HCT116 (cell line): ENCODE results near the gene UPF1. TPM values are rescaled to one million over a fixed set of nuclear protein-coding genes. Genes with fewer than 3 reads are reported as not detected.

ENCODE experiments used
- ATAC-seq: fragments of 200-7000 bp; cut with Tn5 transposase; 2 replicates; pipeline ENCODE4 v1.9.1; 2020; ENCODE audit warnings: mild to moderate bottlenecking, moderate library complexity
- BruUV-seq: library from RNA; stranded (reverse); fragments of 400-500 nt; replicated peaks from 2 replicates; lab custom pipeline; 2021; lab: Mats Ljungman, UMichigan
- CTCF ChIA-PET: fragments of 300-600 bp; sonication (Branson Sonifier 250); formaldehyde crosslinking; loops from one replicate; lab custom pipeline; 2021; ENCODE audit warnings: antibody characterized with exemption; lab: Charles Lee
- POLR2A ChIA-PET: fragments of 300-600, 350-600 bp; sonication (Branson Sonifier 250); formaldehyde crosslinking; loops from one replicate; lab custom pipeline; 2021; ENCODE audit warnings: antibody characterized with exemption; lab: Charles Lee
- RAD21 ChIA-PET, 2 experiments: fragments of 300-600 bp; sonication (Branson Sonifier 250); formaldehyde crosslinking; loops; one replicate each; lab custom pipeline; 2023; ENCODE audit warnings: low total read pairs in 2 of 2; ENCODE audit not compliant: uncharacterized antibody in 2 of 2, unreplicated experiment in 2 of 2, low non-redundant PET in 1 of 2; lab: Charles Lee
- DNase-seq: peaks from one replicate; pipeline ENCODE4 v3.0.0-alpha.2; 2010; ENCODE audit warnings: low read depth, low spot score
- H2AFZ ChIP-seq: fragments of 200-600 bp; shearing (Covaris generic), sonication (generic); 2 replicates; pipeline ENCODE4 v1.6.1; 2017; ENCODE audit warnings: low read depth, mixed run types, mixed read lengths, antibody characterized with exemption, low read length; ENCODE audit not compliant: poor library complexity, severe bottlenecking
- H3K27ac ChIP-seq: 2 replicates; pipeline ENCODE4 v1.5.1; 2012; ENCODE audit warnings: low read depth, low read length
- H3K27me3 ChIP-seq: fragments of 200-600 bp; sonication (generic); 2 replicates; pipeline ENCODE4 v1.6.1; 2016; ENCODE audit warnings: mixed run types, low read length, mixed read lengths; ENCODE audit not compliant: insufficient read depth
- H3K36me3 ChIP-seq, 2 experiments: fragments of 200-500 bp in 1 of 2; fragments of 200-600 bp in 1 of 2; sonication (Bioruptor generic) in 1 of 2; sonication (generic) in 1 of 2; 2 replicates each; pipeline versions ENCODE4 v1.5.1 to v1.6.1; 2014 to 2016; ENCODE audit warnings: low read length in 2 of 2, inconsistent platforms in 1 of 2, mixed read lengths in 1 of 2, mixed run types in 1 of 2; ENCODE audit not compliant: insufficient read depth in 2 of 2, control insufficient read depth in 1 of 2
- H3K4me1 ChIP-seq, 2 experiments: fragments of 200-600 bp in 1 of 2; sonication (generic) in 1 of 2; 2 replicates each; pipeline versions ENCODE4 v1.5.1 to v1.6.1; 2012 to 2017; ENCODE audit warnings: low read length in 2 of 2, inconsistent platforms in 1 of 2, mild to moderate bottlenecking in 1 of 2, mixed read lengths in 1 of 2, mixed run types in 1 of 2, moderate library complexity in 1 of 2; ENCODE audit not compliant: insufficient read depth in 2 of 2, control insufficient read depth in 1 of 2
- H3K4me2 ChIP-seq: fragments of 200-600 bp; sonication (generic); 2 replicates; pipeline ENCODE4 v1.6.1; 2017; ENCODE audit warnings: mixed run types, low read length, mixed read lengths
- H3K4me3 ChIP-seq, 2 experiments: fragments of 200-600 bp in 1 of 2; sonication (generic) in 1 of 2; replicated peaks in 1 of 2; 2 replicates each; pipeline ENCODE4 v1.5.1; 2011 to 2016; ENCODE audit warnings: low read length in 2 of 2, control low read depth in 1 of 2, low read depth in 1 of 2, mild to moderate bottlenecking in 1 of 2, mixed read lengths in 1 of 2, mixed run types in 1 of 2
- H3K79me2 ChIP-seq: fragments of 200-600 bp; sonication (generic); 2 replicates; pipeline ENCODE4 v1.6.1; 2017; ENCODE audit warnings: mild to moderate bottlenecking, mixed run types, low read length, moderate library complexity, mixed read lengths; ENCODE audit not compliant: insufficient read depth
- H3K9ac ChIP-seq: fragments of 200-600 bp; sonication (generic); 2 replicates; pipeline ENCODE4 v1.6.1; 2016; ENCODE audit warnings: low read length, mixed read lengths
- H3K9me2 ChIP-seq: fragments of 200-600 bp; sonication (generic), shearing (Covaris generic); 2 replicates; pipeline ENCODE4 v1.6.1; 2017; ENCODE audit warnings: mixed run types, mild to moderate bottlenecking, moderate library complexity; ENCODE audit not compliant: insufficient read depth
- H3K9me3 ChIP-seq, 2 experiments: fragments of 200-500 bp in 1 of 2; fragments of 200-600 bp in 1 of 2; sonication (Bioruptor generic) in 1 of 2; sonication (generic) in 1 of 2; 2 replicates each; pipeline ENCODE4 v1.6.1; 2014 to 2017; ENCODE audit warnings: low read length in 2 of 2, mixed read lengths in 2 of 2, inconsistent platforms in 1 of 2, low read depth in 1 of 2, mild to moderate bottlenecking in 1 of 2, mixed run types in 1 of 2, moderate library complexity in 1 of 2; ENCODE audit not compliant: control insufficient read depth in 1 of 2, insufficient read depth in 1 of 2
- H4K20me1 ChIP-seq: fragments of 200-600 bp; sonication (generic), shearing (Covaris generic); 2 replicates; pipeline ENCODE4 v1.6.1; 2017; ENCODE audit warnings: mixed run types, mild to moderate bottlenecking, moderate library complexity; ENCODE audit not compliant: insufficient read depth
- CBX3 ChIP-seq: IDR thresholded peaks from 2 replicates; pipeline ENCODE4 v1.6.1; 2012; ENCODE audit warnings: low read depth
- CEBPB ChIP-seq: IDR thresholded peaks from 2 replicates; pipeline ENCODE4 v1.6.1; 2012; ENCODE audit warnings: low read depth
- EGR1 ChIP-seq: IDR thresholded peaks from 2 replicates; pipeline ENCODE4 v1.6.1; 2012; ENCODE audit warnings: low read depth
- EZH2 ChIP-seq: fragments of 200-600 bp; sonication (generic); IDR thresholded peaks from 2 replicates; pipeline ENCODE4 v1.6.1; 2017; ENCODE audit warnings: antibody characterized with exemption, mixed run types
- EZH2phosphoT487 ChIP-seq: fragments of 200-600 bp; IDR thresholded peaks from 2 replicates; pipeline ENCODE4 v1.6.1; 2018; ENCODE audit warnings: antibody characterized with exemption, borderline replicate concordance
- FOSL1 ChIP-seq: IDR thresholded peaks from 2 replicates; pipeline ENCODE4 v1.6.1; 2012; ENCODE audit warnings: low read depth
- JUND ChIP-seq: IDR thresholded peaks from 2 replicates; pipeline ENCODE4 v1.6.1; 2012
- POLR2A ChIP-seq: IDR thresholded peaks from 2 replicates; pipeline ENCODE4 v1.7.0; 2011; ENCODE audit warnings: borderline replicate concordance; ENCODE audit not compliant: insufficient read depth, insufficient read length; ENCODE audit errors: extremely low read depth
- RAD21 ChIP-seq: IDR thresholded peaks from 2 replicates; pipeline ENCODE4 v1.6.1; 2012; ENCODE audit warnings: low read depth, mild to moderate bottlenecking
- SIN3A ChIP-seq: IDR thresholded peaks from 2 replicates; pipeline ENCODE4 v1.6.1; 2012; ENCODE audit warnings: low read depth
- YY1 ChIP-seq: IDR thresholded peaks from 2 replicates; pipeline ENCODE4 v1.6.1; 2011; ENCODE audit warnings: low read length, low read depth, moderate library complexity, mild to moderate bottlenecking; ENCODE audit not compliant: insufficient replicate concordance; ENCODE audit errors: extremely low read depth
- ZBTB33 ChIP-seq: IDR thresholded peaks from 2 replicates; pipeline ENCODE4 v1.6.1; 2011; ENCODE audit warnings: mild to moderate bottlenecking, low read length, moderate library complexity; ENCODE audit not compliant: insufficient replicate concordance; ENCODE audit errors: extremely low read depth
- ZFX ChIP-seq: fragments of 450-650 bp; IDR thresholded peaks from 2 replicates; pipeline ENCODE4 v1.6.1; 2017
- intact Hi-C: fragments of 100-400 bp; cut with micrococcal nuclease; formaldehyde crosslinking; loops from 2 replicates; pipeline ENCODE4 v1.10.0; 2022
- total RNA-seq: library from RNA; stranded (reverse); gene quantifications from one replicate; pipeline ENCODE4 v1.2.1, GENCODE V29; 2021; ENCODE audit not compliant: unreplicated experiment

The UPF1 gene
- total RNA-seq, 1 experiment from 2014 or later: 78.5 TPM

GRCh38 chr19:18869023-18869618 lies 37.4 kb downstream of the UPF1 start (continued):
- no peak for TF ChIP-seq ZBTB33
- TF ChIP-seq EGR1: no peak
- TF ChIP-seq RAD21: no peak
- no peak for TF ChIP-seq FOSL1
- TF ChIP-seq JUND: no peak
- TF ChIP-seq EZH2phosphoT487: no peak
- TF ChIP-seq CEBPB: no peak
- no peak for TF ChIP-seq YY1

- Histone ChIP-seq H3K9me2 (no peaks in the 10 kb centered on the region), H3K4me3 (no peak overlapping the region), H3K27ac (no peak overlapping the region), H3K79me2 (no peaks in the 10 kb centered on the region; the same call in 1 of the 2 replicates), H3K9me3 (no peaks in the 10 kb centered on the region), H3K27me3 (no peaks in the 10 kb centered on the region), H3K36me3 (peaks cover 16 to 26% of the 10 kb centered on the region in 2 experiments; a peak in 3 of 4 replicates), H2AFZ (no peak overlapping the region), H4K20me1 (no peaks in the 10 kb centered on the region), H3K4me2 (no peak overlapping the region), H3K4me1 (0 out of 4 replicates have a peak, but pooled peaks cover 0 to 2% of the 10 kb centered on the region in 2 experiments), H3K9ac (no peak overlapping the region)
- no peak for TF ChIP-seq FOSL1
- TF ChIP-seq POLR2A: no peak
- TF ChIP-seq CEBPB: no peak
- TF ChIP-seq YY1: no peak
- TF ChIP-seq EZH2: no peak
- no peak for TF ChIP-seq ZBTB33
- no peak for TF ChIP-seq CBX3
- no peak for TF ChIP-seq SIN3A
- TF ChIP-seq ZFX: no peak
- no TSS peak for BruUV-seq
- CTCF ChIA-PET: no interaction called here
- intact Hi-C loops: no loop called here
- ATAC-seq: no peak
- POLR2A ChIA-PET: no interaction called here
- RAD21 ChIA-PET: no interaction called here
- no peak for DNase-seq
Observed at GRCh38 chr19:18869781-18870530, 38.2 kb downstream of the UPF1 start.
